ENCODE data around the gene PUM1.

The PUM1 gene

GRCh38 chr1:30894508-30894973 is 171.0 kb downstream of the PUM1 start:
- no peak for DNase-seq (ENCODE audit: low read depth)
- no peak overlapping the region for H3K4me3 ChIP-seq (ENCODE audit: low read length)
- no peak for TF ChIP-seq CTCF (conservative IDR thresholded peaks at IDR 0.05; ENCODE audit: low read length)

- DNase-seq (ENCODE audit: low read depth), result no peak
- H3K4me3 ChIP-seq (ENCODE audit: low read length), result no peak overlapping the region
These were observed 171.6 kb downstream of the PUM1 start for GRCh38 chr1:30893776-30894507.

GRCh38 chr1:30892671-30893073 is 172.8 kb downstream of the PUM1 start:
- TF ChIP-seq CTCF (conservative IDR thresholded peaks at IDR 0.05; ENCODE audit: low read length), result no peak
- no peak overlapping the region for H3K4me3 ChIP-seq (ENCODE audit: low read length)
- no peak for DNase-seq (ENCODE audit: low read depth)

More at GRCh38 chr1:30893776-30894507, 171.6 kb downstream of the PUM1 start:
- no peak for TF ChIP-seq CTCF (conservative IDR thresholded peaks at IDR 0.05; ENCODE audit: low read length)

- no peak for TF ChIP-seq CTCF (conservative IDR thresholded peaks at IDR 0.05; ENCODE audit: low read length)
- H3K4me3 ChIP-seq (ENCODE audit: low read length), result no peak overlapping the region
- no peak for DNase-seq (ENCODE audit: low read depth)
These were observed 174.3 kb downstream of the PUM1 start for GRCh38 chr1:30891227-30891552.

GRCh38 chr1:30890502-30891226 is 174.9 kb downstream of the PUM1 start:
- no peak for TF ChIP-seq CTCF (conservative IDR thresholded peaks at IDR 0.05; ENCODE audit: low read length)
- no peak overlapping the region for H3K4me3 ChIP-seq (ENCODE audit: low read length)
- DNase-seq (ENCODE audit: low read depth), result no peak

- DNase-seq (ENCODE audit: low read depth), result no peak
- H3K4me3 ChIP-seq (ENCODE audit: low read length), result no peak overlapping the region
- TF ChIP-seq CTCF (conservative IDR thresholded peaks at IDR 0.05; ENCODE audit: low read length), result no peak
These were observed 176.0 kb downstream of the PUM1 start for GRCh38 chr1:30889511-30889910.

GRCh38 chr1:30888975-30889374 is 176.5 kb downstream of the PUM1 start:
- DNase-seq (ENCODE audit: low read depth), result no peak
- peak overlapping the region; percentile 15 for H3K4me3 ChIP-seq (ENCODE audit: low read length)
- TF ChIP-seq CTCF (conservative IDR thresholded peaks at IDR 0.05; ENCODE audit: low read length), result no peak
